HG03460 (cell line): ENCODE measurements around the gene MFSD2B.

ENCODE experiments used
- ATAC-seq: cut with Tn5 transposase; IDR thresholded peaks from one replicate; pipeline ENCODE4 v1.9.1; 2021; ENCODE audit not compliant: unreplicated experiment

The MFSD2B gene

DNA sequence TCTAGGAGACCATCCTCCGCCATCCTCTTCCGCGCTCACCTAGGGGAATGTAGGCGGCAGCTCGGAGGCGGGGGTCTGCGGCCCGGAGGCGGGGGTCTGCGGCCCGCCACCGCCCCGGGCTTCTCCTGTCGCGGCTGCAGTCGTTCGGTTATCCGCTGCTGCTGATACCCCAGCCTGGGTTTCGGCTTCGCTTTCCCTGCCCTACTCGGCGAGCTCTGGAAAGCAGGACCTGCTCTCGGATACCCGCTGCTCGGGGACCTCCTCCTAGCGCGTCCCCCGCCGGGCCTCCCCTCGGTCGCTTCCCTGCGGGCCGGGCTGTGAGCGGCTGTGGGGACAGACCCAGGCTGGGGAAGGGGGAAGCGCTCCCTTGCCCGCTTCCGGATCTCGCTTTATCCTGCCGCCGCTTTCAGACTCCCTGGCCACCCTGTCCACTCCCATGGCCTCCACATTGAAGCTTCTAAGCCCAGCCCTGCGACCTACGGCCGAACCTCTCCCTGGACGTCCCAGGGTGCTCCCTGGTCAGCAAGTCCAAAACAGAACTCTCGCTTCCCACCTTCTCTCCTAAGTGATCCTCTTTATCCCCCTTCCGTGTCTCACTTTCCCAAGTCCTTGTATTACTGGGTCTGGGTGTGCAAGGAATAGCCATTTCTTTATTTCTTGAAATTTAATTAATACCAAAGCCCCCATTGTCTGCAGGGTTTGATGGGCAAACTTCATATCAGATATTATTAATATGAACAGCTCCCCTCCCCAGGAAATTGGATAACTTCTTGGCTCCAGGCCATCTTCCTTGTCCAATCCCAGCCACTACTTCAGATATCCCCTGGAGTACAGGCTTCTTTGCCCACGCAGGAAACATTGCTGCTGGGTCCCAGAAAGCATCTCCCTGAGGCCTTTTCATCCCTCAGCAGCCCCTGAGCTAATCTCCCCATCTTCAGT lies 40.4 kb downstream of the MFSD2B start:
- ATAC-seq: no peak

DNA sequence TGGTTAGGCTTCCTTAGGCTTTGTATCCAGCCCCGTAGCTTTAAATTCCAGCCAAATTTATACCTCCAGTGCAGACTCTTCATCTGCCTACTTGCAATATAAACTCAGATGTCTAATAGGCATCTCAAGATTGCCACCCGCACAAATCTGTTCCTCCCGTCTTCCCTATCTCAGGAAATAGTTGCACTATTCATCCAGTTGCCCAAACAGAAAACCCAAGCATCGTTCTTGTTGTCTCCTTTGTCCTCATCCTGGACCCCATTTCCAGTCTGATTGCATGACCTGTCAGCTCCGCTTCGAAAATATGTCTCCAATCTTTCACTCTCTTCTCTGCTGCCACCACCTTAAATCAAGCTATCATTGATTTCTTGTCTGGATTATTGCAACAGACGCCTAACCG lies 41.9 kb downstream of the MFSD2B start:
- ATAC-seq: no peak

DNA sequence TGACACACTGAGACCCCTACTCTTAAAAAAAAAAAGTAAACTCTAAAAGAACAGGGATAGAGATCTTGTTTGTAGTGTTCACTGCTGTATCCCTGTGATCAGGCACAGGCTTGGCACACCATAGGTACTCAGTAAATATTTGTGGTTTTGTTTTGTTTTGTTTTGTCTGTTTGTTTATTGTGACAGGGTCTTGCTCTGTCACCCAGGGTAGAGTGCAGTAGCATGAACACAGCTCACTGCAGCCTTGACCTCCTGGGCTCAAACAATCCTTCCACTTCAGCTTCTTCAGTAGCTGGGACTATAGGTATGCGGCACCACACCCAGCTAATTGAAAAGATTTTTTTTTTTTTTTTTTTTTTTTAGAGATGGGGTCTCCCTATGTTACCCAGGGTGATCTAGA lies 43.1 kb downstream of the MFSD2B start:
- ATAC-seq: no peak

DNA sequence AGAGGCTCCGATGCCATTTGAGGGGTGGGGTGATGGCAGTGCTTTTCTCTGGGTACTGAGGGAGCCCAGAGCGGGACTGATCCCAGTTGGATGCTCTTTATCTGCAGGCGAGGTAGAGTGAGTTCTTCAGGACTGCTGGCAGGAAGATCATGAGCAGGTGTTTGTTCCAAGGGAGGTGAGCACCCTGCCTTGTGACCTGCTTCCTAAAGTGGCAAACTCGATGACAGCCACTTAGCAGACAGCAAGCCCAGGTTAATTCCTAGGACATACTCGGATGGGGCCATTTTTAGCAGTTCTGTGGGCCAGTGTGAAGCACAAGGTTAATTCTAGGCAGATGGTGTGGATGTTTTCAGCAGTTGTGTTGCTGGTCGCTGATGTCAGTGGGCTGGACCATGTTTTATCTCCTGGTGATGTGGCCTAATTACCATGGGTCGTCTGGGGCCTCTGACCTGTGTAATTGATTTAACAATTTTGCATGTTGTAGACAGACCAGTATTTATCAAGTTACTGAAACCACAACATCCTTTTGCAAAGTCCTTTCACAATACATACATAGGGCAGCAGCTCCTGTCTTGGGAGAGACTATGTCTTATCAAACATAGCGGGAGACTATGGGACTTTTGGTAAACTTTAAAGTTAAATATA lies 44.6 kb downstream of the MFSD2B start:
- ATAC-seq: no peak

DNA sequence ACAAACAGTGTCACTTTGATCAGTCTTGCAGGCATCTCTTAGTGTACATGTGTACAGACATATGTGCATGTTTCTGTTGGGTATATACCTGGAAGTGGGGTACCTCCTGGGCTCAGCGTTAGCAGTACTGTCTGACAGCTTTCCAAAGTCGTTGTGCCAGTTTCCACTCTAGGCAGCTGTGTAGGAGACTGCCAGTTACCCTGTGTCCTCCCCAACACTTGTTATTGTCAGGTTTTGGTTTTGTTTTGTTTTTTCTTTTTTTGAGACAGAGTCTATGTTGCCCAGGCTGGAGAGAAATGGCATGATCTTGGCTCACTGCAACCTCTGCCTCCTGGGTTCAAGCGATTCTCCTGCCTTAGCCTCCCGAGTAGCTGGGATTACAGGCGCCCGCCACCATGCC lies 45.9 kb downstream of the MFSD2B start:
- ATAC-seq: no peak

DNA sequence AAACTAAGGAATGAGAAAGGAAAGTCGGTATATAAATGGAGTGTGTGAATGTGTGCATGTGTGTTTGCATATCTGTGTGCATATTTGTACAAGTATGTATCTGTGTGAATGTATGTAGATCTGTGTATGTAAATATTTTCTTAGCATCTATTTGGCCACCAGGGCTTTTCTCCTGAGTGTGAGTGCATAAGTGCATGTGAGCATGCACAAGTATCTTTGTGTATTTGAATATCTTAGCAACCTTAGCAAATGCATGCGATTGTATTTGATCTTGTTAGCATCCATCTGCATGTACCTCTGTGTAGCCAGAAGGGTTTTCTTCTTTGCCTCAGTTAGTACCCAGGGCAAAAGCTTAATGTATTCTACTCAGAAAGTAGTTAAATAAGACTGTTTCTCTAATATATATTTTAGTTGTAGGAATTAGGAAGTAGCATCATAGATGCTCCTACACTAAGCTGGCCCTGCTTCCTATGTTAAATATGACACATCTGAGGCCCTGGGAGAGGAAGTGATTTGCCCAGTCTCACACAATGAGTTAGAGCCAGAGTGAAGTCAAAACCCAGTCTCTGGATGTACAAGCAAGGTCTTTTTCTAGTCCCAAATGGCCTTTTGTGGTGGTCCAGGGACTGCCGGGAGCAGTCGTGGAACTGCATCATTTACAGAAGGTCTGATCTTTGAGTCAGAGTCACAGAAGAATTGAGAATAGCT lies 48.8 kb downstream of the MFSD2B start:
- ATAC-seq: no peak

DNA sequence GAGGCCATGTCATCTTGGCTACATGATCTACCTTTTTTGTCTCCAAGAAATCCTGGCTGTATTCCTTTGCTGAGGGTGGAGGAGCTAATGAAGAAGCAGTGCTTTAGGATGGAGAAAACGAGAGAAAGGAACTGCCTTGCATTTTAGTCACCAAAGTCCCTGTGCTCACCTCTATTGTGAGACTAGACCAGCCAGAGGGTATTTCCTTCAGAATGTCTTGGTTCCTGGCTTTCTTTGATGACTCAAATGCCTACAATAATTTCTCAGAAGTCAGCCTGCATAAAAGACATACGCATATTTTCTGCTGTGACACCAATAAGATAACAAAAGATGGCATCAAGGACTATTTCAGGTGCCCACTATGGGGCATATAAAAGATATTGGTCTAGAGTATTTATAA lies 55.5 kb downstream of the MFSD2B start:
- no peak for ATAC-seq

DNA sequence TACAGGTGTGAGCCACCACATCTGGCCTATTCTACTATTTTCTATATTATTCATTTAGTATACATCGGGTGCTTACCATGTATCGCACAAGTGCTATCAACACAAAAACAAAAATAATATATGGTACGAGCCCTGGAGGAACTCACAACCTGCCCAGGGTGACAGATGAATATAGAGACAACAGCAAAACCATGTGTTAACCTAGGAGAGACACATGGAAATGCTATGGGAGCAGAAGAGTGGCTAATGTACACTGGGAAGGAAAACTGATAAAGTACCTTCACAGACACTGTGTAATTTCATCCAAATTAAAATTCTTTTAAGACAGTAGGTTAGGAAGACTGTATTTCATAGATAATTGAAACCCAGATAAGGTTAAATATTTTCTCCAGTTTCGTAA lies 62.4 kb downstream of the MFSD2B start:
- no peak for ATAC-seq

DNA sequence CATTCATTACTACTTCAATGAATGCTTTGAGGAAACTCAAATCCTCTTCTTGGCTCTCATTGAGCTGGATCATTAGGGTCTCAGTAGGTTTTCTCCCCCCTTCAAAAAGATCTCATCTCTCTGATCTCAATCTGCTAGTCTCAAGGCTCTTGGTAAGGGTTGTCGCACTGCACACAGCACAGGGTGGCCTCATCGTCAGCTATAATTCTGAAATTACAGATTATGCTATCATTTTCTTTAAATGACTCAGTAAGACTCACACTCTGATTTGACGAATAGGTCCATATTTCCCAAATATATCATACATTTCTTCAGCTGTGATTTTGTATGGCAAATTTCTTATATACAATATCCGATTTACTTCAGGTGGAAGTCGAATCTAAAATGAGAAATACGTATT lies 63.9 kb downstream of the MFSD2B start:
- no peak for ATAC-seq

DNA sequence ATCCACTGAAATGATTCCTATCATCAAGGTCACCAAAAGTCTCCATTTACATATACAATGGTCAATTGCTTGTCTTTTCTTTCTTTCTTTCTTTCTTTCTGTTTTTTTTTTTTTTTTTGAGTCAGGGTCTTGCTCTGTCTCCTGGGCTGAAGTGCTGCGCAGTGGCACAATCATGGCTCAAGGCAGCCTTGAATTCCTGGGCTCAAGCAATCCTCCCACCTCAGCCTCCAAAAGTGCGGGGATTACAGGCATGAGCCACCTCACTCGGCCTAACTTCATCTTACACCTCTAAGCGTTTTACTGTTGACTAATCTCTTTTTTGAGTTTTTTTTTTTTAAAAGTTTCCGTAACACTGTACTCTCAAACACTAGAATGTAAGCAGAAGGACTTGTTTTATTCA lies 65.4 kb downstream of the MFSD2B start:
- ATAC-seq: no peak
